Keratinocyte (primary cell): ENCODE data around the gene OR56B4. TPM values are rescaled to one million over a fixed set of nuclear protein-coding genes. Genes with fewer than 3 reads are reported as not detected.

Experiments used
- DNase-seq: peaks from one replicate; pipeline ENCODE4 v3.0.0-alpha.2; 2011; ENCODE audit warnings: low read depth, missing footprints, low spot score
- FAIRE-seq: peaks from 2 replicates; lab custom pipeline; 2011; peaks lifted over from hg19 to GRCh38; lab: Jason Lieb, UNC
- H2AFZ ChIP-seq: 2 replicates; pipeline ENCODE4 v1.6.0; 2012; ENCODE audit warnings: low read length, control low read depth, inconsistent platforms; ENCODE audit not compliant: control insufficient read depth
- H3K27ac ChIP-seq: 2 replicates; pipeline ENCODE4 v1.5.1; 2011; ENCODE audit warnings: low read length; ENCODE audit not compliant: control insufficient read depth, insufficient read depth
- H3K27me3 ChIP-seq: 3 replicates; pipeline ENCODE4 v1.6.0; 2011; ENCODE audit warnings: low read length; ENCODE audit not compliant: control insufficient read depth, insufficient read depth; ENCODE audit errors: extremely low read depth
- H3K36me3 ChIP-seq, 2 experiments: 2 replicates in 1 of 2; 3 replicates in 1 of 2; pipeline ENCODE4 v1.5.1; 2011; ENCODE audit warnings: low read length in 2 of 2, mild to moderate bottlenecking in 1 of 2; ENCODE audit not compliant: control insufficient read depth in 2 of 2, insufficient read depth in 2 of 2; ENCODE audit errors: extremely low read depth in 1 of 2
- H3K4me1 ChIP-seq: 3 replicates; pipeline ENCODE4 v1.5.1; 2011; ENCODE audit warnings: low read length; ENCODE audit not compliant: control insufficient read depth, insufficient read depth; ENCODE audit errors: extremely low read depth
- H3K4me2 ChIP-seq: 3 replicates; pipeline ENCODE4 v1.6.0; 2011; ENCODE audit warnings: low read depth, low read length; ENCODE audit not compliant: control insufficient read depth, insufficient read depth; ENCODE audit errors: extremely low read depth
- H3K4me3 ChIP-seq, 3 experiments: fragments of 200-600 bp in 1 of 3; sonication (generic) in 1 of 3; 2 replicates in 2 of 3; 3 replicates in 1 of 3; pipeline ENCODE4 v1.5.1; 2011 to 2016; ENCODE audit warnings: low read length in 3 of 3, mild to moderate bottlenecking in 3 of 3, control low read depth in 2 of 3, inconsistent platforms in 1 of 3, low read depth in 1 of 3, mixed read lengths in 1 of 3, mixed run types in 1 of 3, moderate library complexity in 1 of 3; ENCODE audit not compliant: control insufficient read depth in 2 of 3, insufficient read depth in 2 of 3; ENCODE audit errors: extremely low read depth in 1 of 3
- H3K79me2 ChIP-seq: 2 replicates; pipeline ENCODE4 v1.6.0; 2012; ENCODE audit warnings: low read length; ENCODE audit not compliant: control insufficient read depth, insufficient read depth
- H3K9ac ChIP-seq: 3 replicates; pipeline ENCODE4 v1.6.0; 2011; ENCODE audit warnings: low read length; ENCODE audit not compliant: control insufficient read depth, insufficient read depth; ENCODE audit errors: extremely low read depth
- H3K9me1 ChIP-seq: 3 replicates; pipeline ENCODE4 v1.6.0; 2011; ENCODE audit warnings: low read length; ENCODE audit not compliant: control insufficient read depth, insufficient read depth; ENCODE audit errors: extremely low read depth
- H3K9me3 ChIP-seq: 2 replicates; pipeline ENCODE4 v1.5.1; 2012; ENCODE audit warnings: low read depth, low read length; ENCODE audit not compliant: control insufficient read depth
- H4K20me1 ChIP-seq: 3 replicates; pipeline ENCODE4 v1.6.0; 2011; ENCODE audit warnings: low read length; ENCODE audit not compliant: control insufficient read depth, insufficient read depth; ENCODE audit errors: extremely low read depth
- CTCF ChIP-seq, 3 experiments: IDR thresholded peaks in 1 of 3; conservative IDR thresholded peaks in 1 of 3; optimal IDR thresholded peaks in 1 of 3; 2 replicates in 2 of 3; 3 replicates in 1 of 3; pipeline versions ENCODE3 to v1.5.1; 2011; ENCODE audit warnings: low read length in 3 of 3, mild to moderate bottlenecking in 3 of 3, moderate library complexity in 2 of 3, control low read depth in 1 of 3, inconsistent platforms in 1 of 3; ENCODE audit not compliant: insufficient read depth in 2 of 3; ENCODE audit errors: extremely low read depth in 1 of 3
- EZH2 ChIP-seq: IDR thresholded peaks from one replicate; pipeline ENCODE4 v1.6.1; 2012; ENCODE audit warnings: inconsistent platforms, mild to moderate bottlenecking, low read length, moderate library complexity
- dilution Hi-C: fragments of 300-500 bp; cut with MboI; formaldehyde crosslinking; loops from one replicate; pipeline ENCODE4 v1.7.0; 2020; ENCODE audit warnings: low sequenced_read_pairs; ENCODE audit not compliant: extremely low pct_ligation_motif_present
- polyA plus RNA-seq, 5 experiments: library from polyadenylated mRNA; depleted of rRNA in 3 of 5; stranded (reverse) in 3 of 5; stranded (forward) in 1 of 5; unstranded in 1 of 5; fragments of >200 nt; gene quantifications; 1 replicate in 1 of 5; 2 replicates in 3 of 5; 3 replicates in 1 of 5; pipeline versions ENCODE4 v1.2.1 to v1.2.3, GENCODE V29; 2011 to 2012; ENCODE audit warnings: missing spikeins in 2 of 5, low read depth in 1 of 5, low replicate concordance in 1 of 5

Gene OR56B4
- polyA plus RNA-seq, 1 donor (not counting 4 experiments of a cell fraction or from before 2014, with no cell fraction given): not detected

GRCh38 chr11:6083129-6083528, 24.4 kb upstream of the OR56B4 start:
- no peak for DNase-seq
- dilution Hi-C loops: no loop called here
- H3K4me3 ChIP-seq: no peak overlapping the region
- no peaks in the 10 kb centered on the region for H3K9me3 ChIP-seq
- H2AFZ ChIP-seq: no peak overlapping the region
- no peaks in the 10 kb centered on the region for H3K4me1 ChIP-seq
- no peak for FAIRE-seq
- no peaks in the 10 kb centered on the region for H3K36me3 ChIP-seq
- no peak overlapping the region for H3K4me2 ChIP-seq
- no peak overlapping the region for H3K27ac ChIP-seq
- no peak for TF ChIP-seq EZH2
- TF ChIP-seq CTCF (optimal IDR thresholded peaks at IDR 0.05 in 1 of 3, IDR thresholded peaks at IDR 0.05 in 1 of 3, conservative IDR thresholded peaks at IDR 0.05 in 1 of 3; ENCODE audit: extremely low read depth in 1 of 3, insufficient read depth in 2 of 3, low read length in 3 of 3): no peak
- H3K9me1 ChIP-seq: no peaks in the 10 kb centered on the region
- no peaks in the 10 kb centered on the region for H3K79me2 ChIP-seq
- H3K9ac ChIP-seq: no peak overlapping the region
- no peaks in the 10 kb centered on the region for H4K20me1 ChIP-seq
- no peaks in the 10 kb centered on the region for H3K27me3 ChIP-seq

GRCh38 chr11:6084587-6084986, 22.9 kb upstream of the OR56B4 start:
- FAIRE-seq (no peak), DNase-seq (no peak)
- H3K9ac ChIP-seq: no peak overlapping the region
- no peak overlapping the region for H3K4me2 ChIP-seq
- dilution Hi-C loops: no loop called here
- H3K9me1 ChIP-seq: no peaks in the 10 kb centered on the region
- H3K9me3 ChIP-seq: no peaks in the 10 kb centered on the region
- no peak overlapping the region for H2AFZ ChIP-seq
- H3K27me3 ChIP-seq: no peaks in the 10 kb centered on the region
- no peaks in the 10 kb centered on the region for H3K79me2 ChIP-seq
- H4K20me1 ChIP-seq: no peaks in the 10 kb centered on the region
- no peaks in the 10 kb centered on the region for H3K4me1 ChIP-seq
- no peak overlapping the region for H3K27ac ChIP-seq
- H3K36me3 ChIP-seq: no peaks in the 10 kb centered on the region
- no peak overlapping the region for H3K4me3 ChIP-seq
- no peak for TF ChIP-seq EZH2
- TF ChIP-seq CTCF (optimal IDR thresholded peaks at IDR 0.05 in 1 of 3, IDR thresholded peaks at IDR 0.05 in 1 of 3, conservative IDR thresholded peaks at IDR 0.05 in 1 of 3; ENCODE audit: extremely low read depth in 1 of 3, insufficient read depth in 2 of 3, low read length in 3 of 3): no peak
